H1 (cell line): Measurements from ENCODE around the gene SYT10. TPM values are rescaled to one million over a fixed set of nuclear protein-coding genes. Genes with fewer than 3 reads are reported as not detected.

Experiments used
- CTCF ChIA-PET: fragments of 300-600 bp; sonication (Branson Sonifier 250); formaldehyde crosslinking; loops from one replicate; lab custom pipeline; 2021; ENCODE audit not compliant: partially characterized antibody; lab: Charles Lee
- POLR2A ChIA-PET: fragments of 300-600 bp; sonication (Branson Sonifier 250); formaldehyde crosslinking; loops from one replicate; lab custom pipeline; 2021; ENCODE audit warnings: inconsistent platforms; ENCODE audit not compliant: partially characterized antibody; lab: Charles Lee
- DNase-seq, 2 experiments: peaks; one replicate each; pipeline versions ENCODE4 v3.0.0 to v3.0.0-alpha.2; 2010 to 2022; ENCODE audit warnings: low spot score in 2 of 2, low read depth in 1 of 2, mixed read lengths in 1 of 2
- FAIRE-seq: peaks from 2 replicates; lab custom pipeline; 2011; peaks lifted over from hg19 to GRCh38; lab: Jason Lieb, UNC
- H2AFZ ChIP-seq: 2 replicates; pipeline ENCODE4 v1.8.1; 2012; ENCODE audit warnings: low read length, inconsistent platforms
- H2AK5ac ChIP-seq: 2 replicates; pipeline ENCODE4 v1.6.1; 2013; ENCODE audit warnings: low read depth, low read length
- H2BK120ac ChIP-seq: replicated peaks from 2 replicates; pipeline ENCODE3; 2013; ENCODE audit warnings: low read depth, low read length, inconsistent platforms
- H2BK12ac ChIP-seq: 2 replicates; pipeline ENCODE4 v1.6.1; 2013; ENCODE audit warnings: low read depth, low read length
- H2BK15ac ChIP-seq: 2 replicates; pipeline ENCODE4 v1.6.1; 2013; ENCODE audit warnings: low read length
- H2BK20ac ChIP-seq: 2 replicates; pipeline ENCODE4 v1.6.1; 2013; ENCODE audit warnings: low read length
- H2BK5ac ChIP-seq: 2 replicates; pipeline ENCODE4 v1.6.1; 2013; ENCODE audit warnings: low read depth, low read length
- H3K14ac ChIP-seq: 2 replicates; pipeline ENCODE4 v1.6.1; 2013; ENCODE audit warnings: inconsistent platforms; ENCODE audit not compliant: insufficient read length
- H3K18ac ChIP-seq: 2 replicates; pipeline ENCODE4 v1.6.1; 2013; ENCODE audit warnings: low read length; ENCODE audit errors: extremely low read depth
- H3K23ac ChIP-seq: 2 replicates; pipeline ENCODE4 v1.6.1; 2013; ENCODE audit warnings: inconsistent platforms; ENCODE audit not compliant: insufficient read length
- H3K23me2 ChIP-seq: 2 replicates; pipeline ENCODE4 v1.6.1; 2013; ENCODE audit warnings: low read depth, low read length
- H3K27ac ChIP-seq: 2 replicates; pipeline ENCODE4 v1.6.1; 2011; ENCODE audit warnings: low read depth, low read length, inconsistent platforms
- H3K27me3 ChIP-seq, 4 experiments: replicated peaks in 1 of 4; 1 replicate in 1 of 4; 2 replicates in 3 of 4; pipeline versions ENCODE4 v1.6.1 to v1.8.1; 2011 to 2013; ENCODE audit warnings: low read length in 3 of 4, mild to moderate bottlenecking in 3 of 4, inconsistent platforms in 2 of 4, mixed read lengths in 2 of 4, moderate library complexity in 1 of 4; ENCODE audit not compliant: control insufficient read depth in 3 of 4, insufficient read depth in 3 of 4; ENCODE audit errors: extremely low read depth in 1 of 4
- H3K36me3 ChIP-seq, 4 experiments: 2 replicates each; pipeline versions ENCODE4 v1.6.1 to v1.8.1; 2011 to 2013; ENCODE audit warnings: mild to moderate bottlenecking in 4 of 4, low read length in 3 of 4, moderate library complexity in 2 of 4, control low read depth in 1 of 4, inconsistent platforms in 1 of 4; ENCODE audit not compliant: insufficient read depth in 4 of 4, control insufficient read depth in 2 of 4
- H3K4ac ChIP-seq: replicated peaks from 2 replicates; pipeline ENCODE3; 2013; ENCODE audit warnings: low read length, low read depth, mixed read lengths, inconsistent platforms; ENCODE audit not compliant: insufficient read length
- H3K4me1 ChIP-seq, 4 experiments: replicated peaks in 1 of 4; 1 replicate in 1 of 4; 2 replicates in 3 of 4; pipeline versions ENCODE4 v1.6.1 to v1.8.1; 2011 to 2013; ENCODE audit warnings: low read length in 3 of 4, inconsistent platforms in 2 of 4, mixed read lengths in 1 of 4; ENCODE audit not compliant: insufficient read depth in 4 of 4, control insufficient read depth in 3 of 4
- H3K4me2 ChIP-seq, 2 experiments: 2 replicates each; pipeline versions ENCODE4 v1.6.1 to v1.8.1; 2011 to 2013; ENCODE audit warnings: low read depth in 2 of 2, low read length in 2 of 2, control low read depth in 1 of 2, inconsistent platforms in 1 of 2, mild to moderate bottlenecking in 1 of 2; ENCODE audit not compliant: insufficient read depth in 1 of 2
- H3K4me3 ChIP-seq, 4 experiments: fragments of 200-600, 300-600 bp in 1 of 4; sonication (generic), shearing (Covaris generic), sonication (Bioruptor Twin) in 1 of 4; 2 replicates each; pipeline versions ENCODE4 v1.5.1 to v1.8.1; 2011 to 2016; ENCODE audit warnings: low read length in 4 of 4, low read depth in 3 of 4, control low read depth in 2 of 4, inconsistent platforms in 2 of 4, mild to moderate bottlenecking in 2 of 4, mixed read lengths in 1 of 4, moderate library complexity in 1 of 4; ENCODE audit not compliant: insufficient read depth in 2 of 4; ENCODE audit errors: extremely low read depth in 1 of 4
- H3K56ac ChIP-seq: replicated peaks from 2 replicates; pipeline ENCODE3; 2013; ENCODE audit warnings: low read depth, mild to moderate bottlenecking, mixed read lengths, low read length, inconsistent platforms; ENCODE audit not compliant: insufficient read length
- H3K79me1 ChIP-seq: 2 replicates; pipeline ENCODE4 v1.6.1; 2013; ENCODE audit warnings: low read depth, low read length, control low read depth
- H3K79me2 ChIP-seq, 2 experiments: 2 replicates each; pipeline versions ENCODE4 v1.6.1 to v1.8.1; 2012 to 2013; ENCODE audit warnings: low read length in 2 of 2, mild to moderate bottlenecking in 2 of 2, inconsistent platforms in 1 of 2; ENCODE audit not compliant: insufficient read depth in 2 of 2, control insufficient read depth in 1 of 2
- H3K9ac ChIP-seq, 4 experiments: replicated peaks in 1 of 4; 1 replicate in 1 of 4; 2 replicates in 3 of 4; pipeline versions ENCODE4 v1.6.1 to v1.8.1; 2011 to 2013; ENCODE audit warnings: low read depth in 3 of 4, low read length in 3 of 4, control low read depth in 2 of 4, mild to moderate bottlenecking in 2 of 4, moderate library complexity in 2 of 4, inconsistent platforms in 1 of 4; ENCODE audit errors: extremely low read depth in 1 of 4
- H3K9me3 ChIP-seq, 2 experiments: 2 replicates each; pipeline versions ENCODE4 v1.6.1 to v1.8.1; 2012 to 2013; ENCODE audit warnings: mild to moderate bottlenecking in 2 of 2, moderate library complexity in 2 of 2, control low read depth in 1 of 2, inconsistent platforms in 1 of 2, low read depth in 1 of 2, low read length in 1 of 2, mixed read lengths in 1 of 2; ENCODE audit not compliant: insufficient read depth in 2 of 2
- H4K20me1 ChIP-seq, 2 experiments: replicated peaks in 1 of 2; 2 replicates each; pipeline versions ENCODE3 to v1.8.1; 2011 to 2013; ENCODE audit warnings: inconsistent platforms in 2 of 2, low read length in 2 of 2, mild to moderate bottlenecking in 1 of 2; ENCODE audit not compliant: insufficient read depth in 2 of 2, control insufficient read depth in 1 of 2
- H4K5ac ChIP-seq: 2 replicates; pipeline ENCODE4 v1.6.1; 2013; ENCODE audit warnings: low read length, low read depth, mixed read lengths, inconsistent platforms; ENCODE audit not compliant: insufficient read length
- H4K8ac ChIP-seq: 2 replicates; pipeline ENCODE4 v1.8.0; 2013; ENCODE audit warnings: mild to moderate bottlenecking, moderate library complexity, low read length, inconsistent platforms; ENCODE audit not compliant: insufficient read depth; ENCODE audit errors: extremely low read depth
- H4K91ac ChIP-seq: replicated peaks from 2 replicates; pipeline ENCODE3; 2013; ENCODE audit warnings: low read length, mixed read lengths, inconsistent platforms; ENCODE audit not compliant: insufficient read length
- ATF3 ChIP-seq: IDR thresholded peaks from 2 replicates; pipeline ENCODE4 v1.6.1; 2011; ENCODE audit warnings: low read depth, mild to moderate bottlenecking, low read length; ENCODE audit not compliant: insufficient read depth
- BACH1 ChIP-seq: IDR thresholded peaks from 2 replicates; pipeline ENCODE4 v1.6.1; 2012; ENCODE audit warnings: low read length, improper control_type of control experiment
- CEBPB ChIP-seq: IDR thresholded peaks from 2 replicates; pipeline ENCODE4 v1.6.1; 2012; ENCODE audit warnings: low read depth, low read length
- CHD1 ChIP-seq: IDR thresholded peaks from 2 replicates; pipeline ENCODE4 v1.6.1; 2012; ENCODE audit warnings: low read depth, low read length, improper control_type of control experiment
- EGR1 ChIP-seq: IDR thresholded peaks from 2 replicates; pipeline ENCODE4 v1.6.1; 2011; ENCODE audit warnings: low read depth, low read length, borderline replicate concordance
- EP300 ChIP-seq, 2 experiments: IDR thresholded peaks; 1 replicate in 1 of 2; 2 replicates in 1 of 2; pipeline ENCODE4 v1.6.1; 2011 to 2012; ENCODE audit warnings: low read depth in 2 of 2, low read length in 2 of 2, mild to moderate bottlenecking in 2 of 2, borderline replicate concordance in 1 of 2, inconsistent platforms in 1 of 2, moderate library complexity in 1 of 2
- GABPA ChIP-seq: IDR thresholded peaks from 2 replicates; pipeline ENCODE4 v1.6.1; 2011; ENCODE audit warnings: mild to moderate bottlenecking, low read length, moderate library complexity, borderline replicate concordance; ENCODE audit not compliant: insufficient read depth
- JUND ChIP-seq: IDR thresholded peaks from 2 replicates; pipeline ENCODE4 v1.6.1; 2011; ENCODE audit warnings: mild to moderate bottlenecking, improper control_type of control experiment, low read length
- MAX ChIP-seq: IDR thresholded peaks from 2 replicates; pipeline ENCODE4 v1.6.1; 2012; ENCODE audit warnings: inconsistent platforms
- POLR2A ChIP-seq, 2 experiments: IDR thresholded peaks; 1 replicate in 1 of 2; 2 replicates in 1 of 2; pipeline ENCODE4 v1.6.1; 2011; ENCODE audit warnings: low read depth in 2 of 2, low read length in 2 of 2, mild to moderate bottlenecking in 2 of 2; ENCODE audit errors: control extremely low read depth in 1 of 2
- POU5F1 ChIP-seq: IDR thresholded peaks from 2 replicates; pipeline ENCODE4 v1.6.1; 2011; ENCODE audit warnings: low read depth, mild to moderate bottlenecking, low read length, moderate library complexity
- RXRA ChIP-seq: IDR thresholded peaks from 2 replicates; pipeline ENCODE4 v1.6.1; 2011; ENCODE audit warnings: low read depth, mild to moderate bottlenecking, low read length, moderate library complexity; ENCODE audit not compliant: insufficient read depth
- SIRT6 ChIP-seq: IDR thresholded peaks from one replicate; pipeline ENCODE4 v1.7.1; 2012; ENCODE audit warnings: low read length, inconsistent platforms
- TBP ChIP-seq: IDR thresholded peaks from 2 replicates; pipeline ENCODE4 v1.6.1; 2011; ENCODE audit warnings: low read depth, low read length, improper control_type of control experiment
- ZNF274 ChIP-seq: IDR thresholded peaks from 2 replicates; pipeline ENCODE4 v1.7.0; 2012; ENCODE audit warnings: low read length, borderline replicate concordance; ENCODE audit errors: extremely low read depth
- WGBS, 2 experiments: shearing (Covaris generic) in 1 of 2; methylation state at CpG; one replicate each; pipeline versions ENCODE4 v1.1.6 to v1.1.7; 2013 to 2015; ENCODE audit warnings: low lambda C conversion rate in 2 of 2, mixed read lengths in 2 of 2, inconsistent platforms in 1 of 2, low coverage in 1 of 2, missing lambda C conversion rate in 1 of 2; ENCODE audit not compliant: insufficient replicate concordance in 2 of 2, insufficient coverage in 1 of 2, insufficient read length in 1 of 2; ENCODE audit errors: extremely low coverage in 1 of 2, missing lambda C conversion rate in 1 of 2; 5-methylcytosine and 5-hydroxymethylcytosine counted together
- polyA plus RNA-seq, 7 experiments: library from polyadenylated mRNA; depleted of rRNA in 3 of 7; stranded (reverse) in 5 of 7; unstranded in 2 of 7; fragments of >200 nt in 5 of 7; fragments of 200-250 nt in 2 of 7; gene quantifications; 1 replicate in 5 of 7; 2 replicates in 1 of 7; 4 replicates in 1 of 7; pipeline versions ENCODE4 v1.2.1 to v1.2.3, GENCODE V29; 2011 to 2013; ENCODE audit warnings: missing spikeins in 2 of 7, mixed read lengths in 2 of 7
- total RNA-seq: library from RNA; stranded (reverse); fragmentation: NEBNext Ultra II Directional; extraction: Animal tissue kit (Norgen Biotek cat#: 25700); gene quantifications from 2 replicates; pipeline ENCODE4 v1.2.1, GENCODE V29; 2021

The SYT10 gene
- total and polyA plus RNA-seq, 2 of the 8 experiments (the other 6 are each of a cell fraction or from before 2014, with no cell fraction given): 0.97 to 2.6 TPM

GRCh38 chr12:33423706-33424105 is 15.9 kb downstream of the SYT10 start:
- Histone ChIP-seq H2AK5ac (no peak overlapping the region), H3K4me1 (no peaks in the 10 kb centered on the region), H3K23ac (no peak overlapping the region), H4K5ac (no peak overlapping the region), H3K14ac (no peak overlapping the region), H3K56ac (no peak overlapping the region), H3K4me3 (no peak overlapping the region), H3K18ac (no peak overlapping the region), H3K27ac (no peak overlapping the region), H2BK20ac (no peak overlapping the region), H2BK120ac (no peak overlapping the region), H3K27me3 (no peaks in the 10 kb centered on the region), H4K20me1 (no peaks in the 10 kb centered on the region), H2BK12ac (no peak overlapping the region), H2BK5ac (no peak overlapping the region), H3K79me1 (no peaks in the 10 kb centered on the region), H2AFZ (no peak overlapping the region), H4K8ac (no peak overlapping the region), H3K4me2 (no peak overlapping the region), H3K4ac (no peak overlapping the region), H3K79me2 (no peaks in the 10 kb centered on the region), H3K9ac (no peak overlapping the region), H4K91ac (no peak overlapping the region), H3K23me2 (peaks cover 2% of the 10 kb centered on the region; the same call in 1 of the 2 replicates), H3K9me3 (no peaks in the 10 kb centered on the region; a peak in 1 of 4 replicates), H3K36me3 (no peaks in the 10 kb centered on the region), H2BK15ac (no peak overlapping the region)
- FAIRE-seq (no peak), DNase-seq (no peak)
- ChIA-PET POLR2A (no interaction called here), CTCF (no interaction called here)
- 94% methylated on average over 1 of the region's 1 CpG; no CpG with 5 or more reads in 1 of the 2 experiments for WGBS, 2 experiments
- TF ChIP-seq ATF3 (no peak), TBP (no peak), POLR2A (IDR thresholded peaks at IDR 0.05; ENCODE audit: control extremely low read depth in 1 of 2, low read depth in 2 of 2, low read length in 2 of 2) (no peak), EP300 (IDR thresholded peaks at IDR 0.05; ENCODE audit: borderline replicate concordance in 1 of 2, low read depth in 2 of 2, low read length in 2 of 2) (no peak), CHD1 (no peak), EGR1 (no peak), ZNF274 (no peak), JUND (no peak), BACH1 (no peak), CEBPB (no peak), SIRT6 (no peak), POU5F1 (no peak), MAX (no peak), RXRA (no peak), GABPA (no peak)
